A549 treated with Mapracorat at 1 μM for 4 hours (cell line): ENCODE data around the gene EHD1. TPM values are rescaled to one million over a fixed set of nuclear protein-coding genes. Genes with fewer than 3 reads are reported as not detected.

ENCODE experiments used
- total RNA-seq: library from RNA; stranded (reverse); fragments of 200-300 nt; extraction: Qiagen RNA extraction; gene quantifications from 5 replicates; pipeline ENCODE4 v1.2.3, GENCODE V29; 2022

Gene EHD1
- total RNA-seq = 94.9 to 123 TPM (median 115 TPM) in 5 replicates

GRCh38 chr11:64878494-64879243 lies at the start of gene EHD1:
TSS of gene EHD1 (minus strand) at chr11:64878621. CDS start at chr11:64878464, 157 bp downstream.

GRCh38 chr11:64923944-64924909 lies 45.8 kb upstream of the EHD1 start, which contains the start of gene PPP2R5B:
TSS of gene PPP2R5B (plus strand) at chr11:64924689. CDS start at chr11:64925735, 1,046 bp downstream.

GRCh38 chr11:64916775-64917662 lies 38.6 kb upstream of the EHD1 start, which contains the start of gene ATG2A:
TSS of gene ATG2A (minus strand) at chr11:64917209. CDS start at chr11:64917135, 74 bp downstream.

GRCh38 chr11:64844330-64845128 lies 33.9 kb downstream of the EHD1 start, which contains the start of gene CDC42BPG:
TSS of gene CDC42BPG (minus strand) at chr11:64844653. CDS start at chr11:64844569, 84 bp downstream.

GRCh38 chr11:64810271-64810890 lies 68.0 kb downstream of the EHD1 start, which contains the start of gene MEN1:
TSS of gene MEN1 (minus strand) at chr11:64810551. CDS start at chr11:64810109, 442 bp downstream.

GRCh38 chr11:64803158-64803845 lies 75.1 kb downstream of the EHD1 start, which contains the start of gene MAP4K2:
TSS of gene MAP4K2 (minus strand) at chr11:64803214. CDS start at chr11:64803149, 65 bp downstream.

Other genes starting within 250 kb of the EHD1 start
- gene NRXN2, start 155.4 kb downstream of the EHD1 start, total RNA-seq = 0.16 to 0.62 TPM (median 0.35 TPM) in 5 replicates
- 1.2 to 1.9 TPM (median 1.4 TPM) in 5 replicates for gene RASGRP2, start 134.5 kb downstream of the EHD1 start, total RNA-seq
- 0.13 to 0.63 TPM (median 0.32 TPM) in 5 replicates for gene PYGM, start 118.6 kb downstream of the EHD1 start, total RNA-seq
- gene SF1, start 100.1 kb downstream of the EHD1 start, total RNA-seq = 151 to 207 TPM (median 159 TPM) in 5 replicates
- gene MAP4K2, start 75.4 kb downstream of the EHD1 start, total RNA-seq = 5.8 to 9.0 TPM (median 8.5 TPM) in 5 replicates
- 26.2 to 40.7 TPM (median 38.5 TPM) in 5 replicates for gene MEN1, start 68.1 kb downstream of the EHD1 start, total RNA-seq
- 0.93 to 2.0 TPM (median 1.5 TPM) in 5 replicates for gene CDC42BPG, start 34.0 kb downstream of the EHD1 start, total RNA-seq
- 11.8 to 22.6 TPM (median 21.0 TPM) in 5 replicates for gene ATG2A, start 38.6 kb upstream of the EHD1 start, total RNA-seq
- gene PPP2R5B, start 46.1 kb upstream of the EHD1 start, total RNA-seq = 3.2 to 5.4 TPM (median 4.7 TPM) in 5 replicates
- not detected in 5 replicates for gene GPHA2, start 57.3 kb upstream of the EHD1 start, total RNA-seq
- not detected in 5 replicates for gene MAJIN, start 93.5 kb upstream of the EHD1 start, total RNA-seq
- 0.71 to 1.1 TPM (median 0.85 TPM) in 5 replicates for gene BATF2, start 118.3 kb upstream of the EHD1 start, total RNA-seq
- gene ARL2, start 135.5 kb upstream of the EHD1 start, total RNA-seq = 175 to 188 TPM (median 183 TPM) in 5 replicates
- 19.9 to 24.2 TPM (median 23.1 TPM) in 5 replicates for gene SNX15, start 148.8 kb upstream of the EHD1 start, total RNA-seq
- 34.7 to 55.9 TPM (median 53.9 TPM) in 5 replicates for gene SAC3D1, start 162.6 kb upstream of the EHD1 start, total RNA-seq
- gene NAALADL1, start 179.9 kb upstream of the EHD1 start, total RNA-seq = not detected in 5 replicates
- 57.4 to 76.9 TPM (median 71.1 TPM) in 5 replicates for gene CDCA5, start 205.4 kb upstream of the EHD1 start, total RNA-seq
- 31.8 to 34.2 TPM (median 32.7 TPM) in 5 replicates for gene ZFPL1, start 205.6 kb upstream of the EHD1 start, total RNA-seq
- 50.7 to 52.5 TPM (median 51.8 TPM) in 5 replicates for gene VPS51, start 217.6 kb upstream of the EHD1 start, total RNA-seq
- 4.9 to 8.6 TPM (median 5.3 TPM) in 5 replicates for gene TM7SF2, start 233.3 kb upstream of the EHD1 start, total RNA-seq
- 13.6 to 22.7 TPM (median 21.9 TPM) in 5 replicates for gene ZNHIT2, start 239.1 kb upstream of the EHD1 start, total RNA-seq
- 820 to 1,063 TPM (median 1,025 TPM) in 5 replicates for gene FAU, start 243.5 kb upstream of the EHD1 start, total RNA-seq
- gene MRPL49, start 243.7 kb upstream of the EHD1 start, total RNA-seq = 68.5 to 73.4 TPM (median 70.9 TPM) in 5 replicates